GM21367 (cell line): ENCODE data around the gene TIMP3.

Experiments used
- ATAC-seq: cut with Tn5 transposase; IDR thresholded peaks from one replicate; pipeline ENCODE4 v1.9.1; 2021; ENCODE audit not compliant: unreplicated experiment

The TIMP3 gene

GRCh38 chr22:32805361-32805881 is 3.9 kb downstream of the TIMP3 start:
- ATAC-seq = no peak

GRCh38 chr22:32806296-32806695 is 4.8 kb downstream of the TIMP3 start:
- ATAC-seq = no peak

DNA sequence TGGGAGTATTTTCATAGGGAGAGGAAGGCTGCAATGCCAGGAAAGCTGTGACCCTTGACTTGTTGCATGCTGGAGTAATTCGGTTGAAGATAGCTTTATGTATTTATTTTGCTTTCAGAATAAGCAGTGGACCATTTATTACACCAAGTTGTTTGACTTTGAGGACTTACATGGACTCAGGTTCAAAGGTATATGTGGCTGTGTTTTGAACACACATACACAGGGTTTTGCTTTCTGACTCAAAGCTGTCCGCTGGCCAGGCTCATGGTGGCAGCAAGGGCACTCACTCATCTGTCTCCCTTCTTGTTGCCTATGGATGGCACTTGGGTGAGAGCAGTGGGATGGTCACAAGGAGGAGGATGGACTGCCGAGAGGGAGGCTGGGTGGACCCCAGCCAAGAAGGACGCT is 6.5 kb downstream of the TIMP3 start:
- ATAC-seq = no peak

GRCh38 chr22:32809786-32810554 is 8.5 kb downstream of the TIMP3 start:
- ATAC-seq = no peak

DNA sequence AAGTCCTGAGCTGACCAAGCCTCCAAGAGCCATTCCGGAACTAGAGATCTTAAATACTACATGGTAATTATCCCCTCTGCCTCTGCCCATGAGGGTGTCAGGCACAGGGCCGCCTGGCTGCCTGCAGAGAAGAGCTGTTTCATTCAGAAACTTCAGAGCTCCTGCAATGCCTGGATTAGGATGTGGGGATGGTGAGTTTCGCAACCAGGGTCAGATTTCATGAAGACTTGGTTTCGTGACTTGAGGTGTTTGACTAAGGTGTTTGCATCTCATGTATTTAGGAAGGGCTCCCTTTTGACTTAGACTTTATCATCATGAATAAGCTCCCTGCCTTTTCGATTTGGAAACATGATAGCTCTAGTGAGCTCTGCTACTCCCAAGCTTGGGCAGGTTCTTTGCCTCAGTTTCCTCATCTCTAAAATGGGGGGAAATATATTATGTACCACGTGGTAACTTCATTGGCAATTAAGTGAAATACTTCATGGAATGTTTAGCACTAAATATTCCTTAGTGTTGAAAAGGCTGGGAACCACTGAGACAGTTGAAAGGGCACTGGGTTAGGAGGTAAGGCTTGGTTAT is 9.1 kb downstream of the TIMP3 start:
- no peak for ATAC-seq

DNA sequence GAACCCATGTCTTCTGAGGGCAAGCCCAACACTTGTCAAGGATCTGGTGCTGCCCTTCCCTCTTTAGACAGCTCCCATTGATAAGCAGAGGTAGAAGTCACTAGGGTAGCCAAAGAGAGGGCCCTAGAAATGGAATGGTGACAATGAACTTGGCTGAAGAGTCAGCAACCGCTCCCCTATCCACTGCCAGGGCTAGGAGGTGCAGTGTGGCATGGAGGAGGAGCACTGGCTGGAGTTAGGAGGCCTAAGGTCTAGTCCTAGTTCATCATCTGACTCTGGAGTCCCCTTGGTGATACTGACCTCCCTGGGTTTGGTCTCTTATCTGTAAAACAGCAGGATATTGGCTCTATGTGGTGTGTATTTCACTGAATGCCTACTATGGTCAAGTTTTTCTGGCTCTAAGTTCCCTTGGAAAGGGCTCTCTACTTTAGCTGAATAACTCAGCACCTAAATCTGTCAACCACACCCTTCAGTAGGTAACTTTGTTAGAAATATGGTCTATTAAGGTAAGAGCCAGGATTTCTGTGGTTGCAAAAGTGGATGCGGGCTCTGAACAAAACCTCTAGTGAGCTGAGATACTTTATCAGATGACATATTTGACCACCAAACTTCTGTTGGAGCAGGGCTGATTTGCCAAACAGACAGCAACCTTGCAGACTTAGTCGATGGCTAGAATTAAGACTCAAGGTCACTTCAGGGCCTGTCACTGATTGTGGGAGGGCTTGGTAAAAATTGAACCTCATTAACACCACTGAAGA is 10.5 kb downstream of the TIMP3 start:
- no peak for ATAC-seq

- no peak for ATAC-seq
These were observed 12.9 kb downstream of the TIMP3 start for GRCh38 chr22:32814285-32814860.

- no peak for ATAC-seq
These were observed 13.6 kb downstream of the TIMP3 start for GRCh38 chr22:32815059-32815458.

DNA sequence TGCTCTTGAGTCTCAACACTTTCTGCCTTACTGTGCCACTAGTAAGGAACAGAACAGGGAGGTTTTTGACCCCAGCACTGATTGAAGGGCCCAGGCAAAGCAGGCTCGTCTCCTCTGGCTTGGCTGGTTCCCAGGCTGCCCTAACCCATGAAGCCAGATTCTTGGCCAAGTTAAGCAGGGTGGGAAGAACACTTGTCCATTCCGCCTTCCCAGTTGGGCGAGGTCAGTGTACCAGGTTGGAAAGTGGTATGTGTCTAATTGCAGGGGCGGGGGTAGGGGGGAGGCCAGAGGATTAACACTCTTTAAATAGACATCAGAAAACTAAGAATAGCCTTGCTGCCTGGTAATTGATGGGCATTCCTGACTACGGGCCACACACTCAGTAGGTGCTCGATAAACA is 14.4 kb downstream of the TIMP3 start:
- no peak for ATAC-seq

DNA sequence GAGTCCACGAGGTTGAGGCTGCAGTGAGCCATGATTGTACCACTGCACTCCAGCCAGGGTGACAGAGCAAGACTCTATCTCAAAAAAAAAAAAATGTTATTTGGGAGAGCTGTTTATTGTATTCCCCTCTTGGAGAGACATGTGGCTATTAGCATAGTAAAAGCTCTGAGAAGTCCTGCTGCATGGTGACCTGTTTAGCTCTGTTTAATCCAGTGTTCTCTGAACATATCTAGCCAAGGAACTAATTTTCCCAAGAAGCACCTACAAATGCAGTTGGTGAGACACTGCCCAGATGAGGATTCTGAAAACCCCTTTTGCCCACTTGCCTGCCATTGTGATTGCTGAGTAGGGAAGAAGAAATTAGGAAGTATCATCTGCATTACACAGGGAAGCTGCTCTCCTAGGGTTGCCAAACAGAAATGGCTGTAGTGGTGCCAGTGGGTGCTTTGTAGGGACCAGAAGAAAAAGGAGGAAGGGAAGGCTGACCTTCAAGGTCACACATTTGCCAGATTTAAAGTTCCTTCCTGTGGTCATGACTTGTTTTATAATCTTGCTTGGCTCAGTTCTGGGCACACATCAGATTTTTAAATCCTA is 15.7 kb downstream of the TIMP3 start:
- ATAC-seq = no peak

DNA sequence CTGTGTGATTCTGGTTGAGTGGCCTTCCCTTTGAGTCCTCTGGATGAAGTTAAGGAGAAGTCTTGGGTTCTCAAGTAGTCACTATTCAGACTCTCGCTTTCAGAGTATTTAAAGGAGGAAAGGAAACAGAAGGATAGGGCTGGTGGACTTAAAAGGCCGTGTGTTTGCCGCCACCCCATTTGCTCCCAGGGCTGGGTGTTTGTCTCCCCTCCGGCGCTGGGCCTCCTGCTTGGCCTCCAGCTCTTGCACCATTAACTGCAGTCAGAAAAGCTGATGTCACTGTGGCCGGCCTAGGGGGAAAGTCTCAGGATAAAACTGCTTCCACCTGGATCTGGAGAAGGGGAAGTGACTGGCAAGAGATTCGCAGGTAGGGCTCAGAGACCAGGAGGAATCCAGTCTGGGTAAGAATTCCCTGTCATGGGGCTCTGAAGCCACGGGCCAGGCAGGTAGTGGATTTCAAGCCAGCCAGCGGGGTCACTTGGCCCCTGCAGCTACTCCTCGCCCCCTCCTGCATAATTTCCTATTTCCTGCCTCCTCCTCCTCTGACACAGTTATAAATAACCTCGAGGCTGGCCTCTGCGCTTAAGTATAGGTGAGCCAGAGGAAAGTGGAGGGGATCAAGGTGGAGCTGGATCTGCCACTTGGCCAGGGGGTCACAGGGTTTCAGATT is 17.1 kb downstream of the TIMP3 start:
- ATAC-seq = no peak

GRCh38 chr22:32819120-32819519 is 17.6 kb downstream of the TIMP3 start:
- ATAC-seq = no peak

GRCh38 chr22:32820131-32821119 is 18.9 kb downstream of the TIMP3 start:
- no peak for ATAC-seq

DNA sequence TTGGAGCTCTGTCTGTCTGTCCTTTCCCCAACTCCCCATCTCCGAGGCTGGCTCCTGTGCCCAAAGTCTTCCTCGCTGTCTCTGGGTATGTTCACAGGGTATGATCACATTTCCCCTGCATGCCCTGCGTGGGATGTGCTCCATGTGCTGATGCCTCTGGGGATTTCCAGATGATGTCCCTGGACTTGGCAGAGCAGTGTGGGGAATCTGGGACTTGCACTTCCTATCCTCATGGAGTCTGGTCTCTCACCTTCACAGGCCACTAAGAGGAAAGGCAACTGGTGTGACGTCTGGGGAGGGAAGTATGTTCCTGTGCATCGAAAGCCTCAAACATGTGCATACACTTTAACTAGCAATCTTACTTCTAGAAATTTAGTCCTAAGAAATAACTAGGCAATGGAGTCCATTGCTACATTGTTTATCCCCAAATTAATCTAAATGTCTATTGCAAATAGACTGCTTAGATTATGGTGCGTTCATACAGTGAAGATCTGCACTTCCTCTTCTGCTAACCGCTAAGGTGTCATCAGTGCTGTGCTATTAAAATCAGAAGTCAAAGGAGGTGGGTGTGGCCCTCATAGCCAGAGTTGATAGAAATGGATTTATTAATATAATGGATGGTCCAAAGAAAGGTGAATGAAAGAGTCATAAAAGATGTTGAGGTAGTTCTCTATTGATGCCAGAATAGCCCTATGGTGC is 20.8 kb downstream of the TIMP3 start:
- no peak for ATAC-seq

- ATAC-seq = no peak
These were observed 21.7 kb downstream of the TIMP3 start for GRCh38 chr22:32823024-32823730.

DNA sequence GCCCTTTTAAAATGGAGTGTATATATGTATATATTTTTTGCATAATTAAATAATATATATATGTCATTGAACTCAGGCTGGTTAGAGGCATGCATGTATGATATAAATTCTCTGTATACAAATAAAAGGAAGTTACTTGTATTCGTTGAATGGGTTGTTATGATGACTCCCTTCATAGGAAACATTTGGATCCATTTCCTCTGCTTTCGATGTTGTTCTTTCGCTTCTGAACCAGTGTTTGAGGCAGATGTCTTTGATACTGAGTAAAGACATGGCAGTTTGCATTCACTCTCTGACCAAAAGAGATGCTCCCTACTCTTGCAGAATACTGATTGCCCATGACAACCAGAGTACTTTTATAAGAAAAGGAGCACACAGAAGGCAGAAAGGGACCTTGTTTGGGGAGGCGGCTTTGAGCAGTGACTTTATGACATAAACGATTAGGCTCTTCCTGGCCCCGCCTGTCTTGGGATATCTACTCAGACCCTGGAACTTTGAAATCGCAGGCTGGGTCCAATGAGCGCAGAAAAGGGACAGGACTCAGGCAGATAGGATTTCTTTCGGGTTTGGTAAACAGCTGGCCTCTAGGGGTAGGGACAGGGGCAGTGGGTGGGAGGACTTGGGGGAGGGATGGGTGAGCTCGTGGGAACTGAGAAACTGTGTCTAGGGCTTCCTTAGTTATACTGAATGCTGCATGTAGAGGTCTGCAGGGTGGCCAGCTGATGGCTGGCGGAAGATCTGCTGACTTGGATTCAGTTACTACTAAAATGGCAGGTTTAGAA is 23.2 kb downstream of the TIMP3 start:
- ATAC-seq = no peak

DNA sequence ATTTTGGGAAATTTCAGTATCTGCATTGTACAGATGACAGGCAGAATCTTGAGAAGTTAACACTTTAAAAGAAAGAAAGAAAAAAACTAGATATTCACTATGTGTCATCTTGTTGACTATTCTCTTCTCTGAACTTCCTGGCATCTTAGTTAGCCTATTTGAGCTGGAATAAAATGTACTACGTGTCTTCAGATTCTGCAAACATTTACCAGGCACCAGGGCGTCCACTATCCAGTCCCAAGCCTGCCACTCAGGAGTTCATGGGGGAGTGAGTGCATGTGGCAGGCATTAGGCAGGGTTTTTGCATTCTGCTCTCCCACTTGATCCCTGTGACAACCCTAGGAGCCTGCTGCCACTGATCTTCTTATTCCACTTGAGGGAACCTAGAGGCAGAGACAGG is 25.0 kb downstream of the TIMP3 start:
- ATAC-seq = no peak
